ENCODE results near the gene GMPS. TPM values are rescaled to one million over a fixed set of nuclear protein-coding genes. Genes with fewer than 3 reads are reported as not detected.

Gene GMPS
- total and polyA plus RNA-seq, 10 of the 15 experiments (the other 5 are each of a cell fraction or from before 2014, with no cell fraction given): 33.2 to 143 (median 79.0) TPM

- TF ChIP-seq RCOR1 (conservative IDR thresholded peaks at IDR 0.05; ENCODE audit: low read depth, low read length) (0 out of 2 replicates have a peak, but pooled peaks have one; percentile 67), FOXM1 (IDR thresholded peaks at IDR 0.05; ENCODE audit: low read depth, low read length) (no peak), MTA2 (IDR thresholded peaks at IDR 0.05; ENCODE audit: low read depth) (no peak; the same call in none of the 2 replicates), ESRRA (IDR thresholded peaks at IDR 0.05; ENCODE audit: low read length) (no peak; the same call in none of the 2 replicates), RFX5 (IDR thresholded peaks at IDR 0.05; ENCODE audit: low read depth, low read length) (peak; percentile 83), PAX5 (IDR thresholded peaks at IDR 0.05; ENCODE audit: borderline replicate concordance, low read depth, low read length) (peak; percentile 60; the same call in 1 of the 2 replicates), SMARCA5 (IDR thresholded peaks at IDR 0.05) (peak; percentile 70), IRF3 (IDR thresholded peaks at IDR 0.05) (peak; percentile 77), WRNIP1 (IDR thresholded peaks at IDR 0.05; ENCODE audit: borderline replicate concordance, low read depth, low read length) (peak; percentile 99; the same call in 1 of the 2 replicates), SIN3A (IDR thresholded peaks at IDR 0.05; ENCODE audit: low read depth, low read length) (peak; percentile 94), E4F1 (IDR thresholded peaks at IDR 0.05; ENCODE audit: borderline replicate concordance, partially characterized antibody) (peak; percentile 81), ZSCAN29 (IDR thresholded peaks at IDR 0.05) (0 out of 2 replicates have a peak, but pooled peaks have one; percentile 53), EGR1 (IDR thresholded peaks at IDR 0.05; ENCODE audit: borderline replicate concordance in 1 of 2, low read depth in 2 of 2, low read length in 2 of 2) (peak; percentile 50 to 76; a peak in 2 of 3 replicates), SMC3 (IDR thresholded peaks at IDR 0.05; ENCODE audit: borderline replicate concordance, low read length) (no peak), NR2F1 (conservative IDR thresholded peaks at IDR 0.05) (peak; percentile 50), ZNF207 (IDR thresholded peaks at IDR 0.05; ENCODE audit: borderline replicate concordance) (peak; percentile 98), GABPA (IDR thresholded peaks at IDR 0.05; ENCODE audit: low read depth) (peak; percentile 99), ATF7 (IDR thresholded peaks at IDR 0.05; ENCODE audit: low read depth) (peak; percentile 96), PBX3 (IDR thresholded peaks at IDR 0.05; ENCODE audit: insufficient replicate concordance, low read depth, low read length) (no peak), HSF1 (IDR thresholded peaks at IDR 0.05; ENCODE audit: low read depth, low read length) (peak; percentile 51; the same call in 1 of the 2 replicates), PKNOX1 (IDR thresholded peaks at IDR 0.05) (peak; percentile 91), CBFB (IDR thresholded peaks at IDR 0.05; ENCODE audit: low read depth) (0 out of 2 replicates have a peak, but pooled peaks have one; percentile 82), RAD21 (IDR thresholded peaks at IDR 0.05; ENCODE audit: insufficient read depth, low read depth, low read length) (no peak)
Measured at GRCh38 chr3:155854141-155854940, 16.1 kb upstream of the GMPS start, which contains the start of gene SLC33A1 (continued).

Measured in GM12878 (cell line).